DMS 273 (cell line): Measurements from ENCODE around the gene TDP1.
"Not testable (repeated sequence)": the region's sequence is repeated elsewhere in the genome, so short reads cannot be mapped to it uniquely, and the experiment has no call there.

Source experiments
- DNase-seq: peaks from one replicate; lab custom pipeline; 2025; ENCODE audit not compliant: unreplicated experiment; lab: John Stamatoyannopoulos, UW

The TDP1 gene

GRCh38 chr14:89988787-89989186 is 33.1 kb downstream of the TDP1 start:
- DNase-seq = no peak

GRCh38 chr14:89990218-89990617 is 34.5 kb downstream of the TDP1 start:
- DNase-seq = no peak

DNA sequence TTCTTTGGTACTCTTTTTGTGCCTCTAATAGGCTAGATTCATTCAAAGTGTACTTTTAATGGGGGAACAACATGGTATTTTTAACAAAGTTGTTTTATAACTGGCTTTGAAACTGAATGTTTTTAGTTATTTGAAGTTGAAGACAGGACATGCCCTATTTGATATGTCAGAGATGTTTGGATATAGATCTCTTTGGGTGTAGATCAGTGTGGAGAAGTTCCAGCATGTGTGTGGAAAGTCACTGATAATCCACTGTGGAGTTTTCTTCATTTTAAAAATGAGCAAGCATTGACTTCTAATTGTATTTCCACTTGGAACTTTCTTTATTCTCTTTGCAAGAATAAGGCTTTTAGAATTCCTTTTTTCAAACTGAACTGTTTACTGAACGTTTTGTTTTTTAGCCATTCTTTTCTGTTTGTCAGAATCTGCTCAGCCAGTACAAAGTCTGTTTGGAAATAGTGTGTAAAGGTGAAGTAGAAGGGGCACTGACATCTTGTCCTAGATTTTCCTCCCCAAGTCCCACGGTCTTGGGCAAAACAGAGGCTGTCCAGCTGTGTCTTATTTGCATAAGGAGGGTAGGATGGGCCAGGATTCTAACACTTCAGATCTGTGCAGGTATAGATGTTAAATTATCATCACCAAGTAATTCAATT is 35.0 kb downstream of the TDP1 start:
- no peak for DNase-seq

- no peak for DNase-seq
These were observed 36.5 kb downstream of the TDP1 start for GRCh38 chr14:89992273-89992672.

GRCh38 chr14:89996963-89997362 is 41.2 kb downstream of the TDP1 start:
- DNase-seq = no peak

DNA sequence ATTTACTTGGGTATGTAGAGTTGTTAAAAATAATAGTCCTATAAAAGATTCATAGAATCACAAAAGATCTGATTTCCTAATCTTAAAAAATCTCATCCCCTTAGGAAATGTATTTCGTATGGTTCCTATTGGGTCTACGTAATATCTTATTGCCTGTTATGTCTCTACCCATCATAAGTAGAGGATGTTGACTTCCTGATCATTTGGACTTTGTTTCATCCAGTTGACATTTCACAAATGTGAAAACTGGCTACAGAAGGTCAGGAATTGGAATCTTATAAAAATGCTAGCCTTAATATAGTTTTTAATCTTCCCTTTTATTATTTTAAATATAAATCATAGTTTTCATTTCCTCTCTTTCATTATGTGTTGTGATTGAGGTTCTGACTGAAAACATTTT is 45.2 kb downstream of the TDP1 start:
- DNase-seq = no peak

- no peak for DNase-seq
These were observed 48.0 kb downstream of the TDP1 start for GRCh38 chr14:90003526-90004307.

GRCh38 chr14:90005441-90005840 is 49.7 kb downstream of the TDP1 start:
- DNase-seq = no peak

DNA sequence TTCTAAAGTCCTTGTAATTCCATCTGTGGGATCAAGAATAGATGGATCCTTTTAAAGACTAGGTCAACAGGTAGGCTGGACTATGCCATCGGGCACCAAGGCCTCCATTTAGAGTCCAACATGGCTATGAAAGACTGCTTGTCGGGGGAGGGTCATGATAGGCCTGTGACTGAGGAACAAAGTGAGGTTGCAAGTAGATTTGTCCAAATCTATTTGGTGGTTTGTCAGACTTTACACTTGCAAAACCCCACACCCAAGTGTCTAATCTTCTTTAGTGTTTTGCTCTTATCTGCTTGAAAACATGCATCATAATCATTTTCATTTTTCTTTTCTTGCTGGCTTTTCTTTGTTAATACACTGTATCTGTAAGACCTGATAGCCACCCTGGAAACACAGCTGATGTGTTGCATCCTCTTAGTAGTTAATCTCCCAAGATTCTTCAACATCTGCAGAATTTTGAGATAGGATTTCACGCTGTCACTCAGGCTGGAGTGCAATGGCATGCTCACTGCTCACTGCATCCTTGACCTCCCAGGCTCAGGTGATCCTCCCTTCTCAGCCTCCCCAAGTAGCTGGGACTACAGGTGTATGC is 50.3 kb downstream of the TDP1 start:
- no peak for DNase-seq

GRCh38 chr14:90017371-90017770 is 61.6 kb downstream of the TDP1 start:
- DNase-seq = no peak

DNA sequence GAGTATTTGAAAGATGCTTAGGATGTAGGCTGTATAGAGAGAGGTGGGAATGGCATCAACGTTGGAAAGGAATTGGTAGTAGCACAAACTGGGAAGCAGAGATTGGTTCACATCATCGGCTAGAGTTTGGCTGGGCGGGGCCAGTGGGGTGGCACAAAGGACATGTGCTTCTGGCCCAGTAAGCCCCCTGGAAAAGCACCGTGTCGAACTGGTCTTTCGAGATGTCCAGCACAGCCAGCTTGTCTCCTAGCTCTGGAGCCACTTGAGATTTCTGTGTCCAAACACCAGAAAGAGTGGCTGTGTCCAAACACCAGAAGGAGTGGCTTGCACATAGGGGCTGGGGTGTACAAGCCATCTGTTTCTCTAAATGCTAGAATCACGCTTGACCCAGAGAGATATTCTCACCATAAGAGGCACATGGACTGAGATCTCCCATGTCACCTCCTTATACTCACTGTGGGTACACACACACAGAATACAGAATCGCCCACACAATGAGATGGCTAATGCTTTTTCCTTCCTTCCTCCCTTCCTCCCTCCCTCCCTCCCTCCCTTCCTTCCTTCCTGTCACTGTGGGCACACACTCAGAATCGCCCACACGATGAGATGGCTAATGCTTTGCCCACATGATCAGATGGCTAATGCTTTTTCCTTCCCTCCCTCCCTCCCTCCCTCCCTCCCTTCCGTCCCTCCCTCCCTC is 64.2 kb downstream of the TDP1 start:
- no peak for DNase-seq

DNA sequence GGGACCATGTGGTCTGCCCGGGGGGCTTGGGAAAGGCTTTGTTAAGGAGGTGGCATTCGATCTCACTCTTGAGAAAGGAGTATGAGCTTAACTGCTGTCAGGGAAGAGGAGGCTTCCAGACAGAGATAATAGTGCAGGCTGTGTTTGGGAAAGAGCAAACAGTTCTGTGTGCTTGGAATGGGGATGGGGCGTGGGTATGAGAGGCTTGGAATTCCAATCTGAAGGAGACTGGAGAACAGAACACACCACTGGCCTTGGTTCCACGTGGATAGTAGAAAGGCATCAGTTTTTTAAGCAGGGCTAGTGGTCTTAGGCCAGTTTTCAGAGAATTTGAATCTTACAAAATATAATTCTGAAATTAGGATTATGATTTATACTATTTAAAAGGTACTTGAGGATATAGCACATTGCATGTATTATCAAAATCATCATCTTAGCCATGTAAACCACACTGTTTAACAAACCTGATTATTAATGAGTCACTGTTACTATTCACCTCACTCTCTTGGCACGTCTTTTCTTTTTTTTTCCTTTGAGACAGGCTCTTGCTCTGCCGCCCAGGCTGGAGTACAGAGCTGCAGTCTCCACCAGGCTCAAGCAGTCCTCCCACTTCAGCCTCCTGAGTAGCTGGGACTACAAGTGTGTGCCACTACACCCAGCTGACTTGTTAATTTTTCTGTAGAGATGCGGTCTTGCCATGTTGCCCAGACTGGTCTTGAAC is 67.6 kb downstream of the TDP1 start:
- DNase-seq = no peak

- no peak for DNase-seq
These were observed 69.2 kb downstream of the TDP1 start for GRCh38 chr14:90024910-90025309.

- not testable (repeated sequence) for DNase-seq
These were observed 70.9 kb downstream of the TDP1 start for GRCh38 chr14:90026608-90027007.

DNA sequence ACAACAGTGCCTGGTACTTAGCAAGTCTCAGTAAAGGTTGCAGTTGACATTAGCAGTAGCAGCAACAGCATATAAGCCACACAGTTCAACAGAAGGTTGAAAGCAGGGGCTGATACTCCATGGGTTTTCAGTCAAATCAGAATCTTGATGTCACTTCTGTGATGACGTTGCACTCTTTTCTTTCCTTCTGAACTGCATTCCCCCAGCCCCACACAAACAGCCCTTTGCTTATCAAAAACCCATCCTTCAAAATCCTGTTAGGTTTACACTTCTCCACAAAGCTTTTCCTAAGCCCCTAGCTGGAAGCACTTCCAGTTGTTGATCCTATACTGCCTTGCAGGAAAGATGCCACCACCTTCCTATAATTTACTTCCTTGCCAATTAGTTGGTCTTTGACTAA is 72.1 kb downstream of the TDP1 start:
- DNase-seq = no peak

- DNase-seq = no peak
These were observed 78.4 kb downstream of the TDP1 start for GRCh38 chr14:90034156-90034555.

DNA sequence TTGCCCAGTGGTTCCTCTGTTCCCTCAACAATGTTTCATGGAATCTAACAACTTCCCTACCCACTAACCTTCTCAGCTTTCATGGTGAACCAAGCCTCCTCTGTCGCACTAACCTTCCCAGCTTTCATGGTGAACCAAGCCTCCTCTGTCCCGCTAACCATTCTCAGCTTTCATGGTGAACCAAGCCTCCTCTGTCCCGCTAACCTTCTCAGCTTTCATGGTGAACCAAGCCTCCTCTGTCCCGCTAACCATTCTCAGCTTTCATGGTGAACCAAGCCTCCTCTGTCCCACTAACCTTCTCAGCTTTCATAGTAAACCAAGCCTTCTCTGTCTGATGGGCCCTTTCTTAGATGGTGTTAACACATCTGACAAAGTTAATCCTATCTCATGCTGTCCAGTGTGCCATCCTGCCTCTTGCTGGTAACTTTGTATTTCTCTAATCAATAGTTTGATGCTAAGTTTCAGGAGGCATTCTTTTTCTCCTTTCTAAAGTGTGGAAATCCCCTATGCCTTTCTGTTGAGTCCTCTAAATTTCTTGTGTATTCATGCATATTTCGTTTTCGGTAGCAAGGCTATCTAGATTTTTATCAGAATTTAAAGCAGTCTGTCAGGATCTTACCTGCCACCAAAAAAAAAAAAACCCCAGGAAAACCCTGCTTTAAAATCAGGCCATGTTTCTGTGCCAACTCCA is 79.3 kb downstream of the TDP1 start:
- DNase-seq = no peak

DNA sequence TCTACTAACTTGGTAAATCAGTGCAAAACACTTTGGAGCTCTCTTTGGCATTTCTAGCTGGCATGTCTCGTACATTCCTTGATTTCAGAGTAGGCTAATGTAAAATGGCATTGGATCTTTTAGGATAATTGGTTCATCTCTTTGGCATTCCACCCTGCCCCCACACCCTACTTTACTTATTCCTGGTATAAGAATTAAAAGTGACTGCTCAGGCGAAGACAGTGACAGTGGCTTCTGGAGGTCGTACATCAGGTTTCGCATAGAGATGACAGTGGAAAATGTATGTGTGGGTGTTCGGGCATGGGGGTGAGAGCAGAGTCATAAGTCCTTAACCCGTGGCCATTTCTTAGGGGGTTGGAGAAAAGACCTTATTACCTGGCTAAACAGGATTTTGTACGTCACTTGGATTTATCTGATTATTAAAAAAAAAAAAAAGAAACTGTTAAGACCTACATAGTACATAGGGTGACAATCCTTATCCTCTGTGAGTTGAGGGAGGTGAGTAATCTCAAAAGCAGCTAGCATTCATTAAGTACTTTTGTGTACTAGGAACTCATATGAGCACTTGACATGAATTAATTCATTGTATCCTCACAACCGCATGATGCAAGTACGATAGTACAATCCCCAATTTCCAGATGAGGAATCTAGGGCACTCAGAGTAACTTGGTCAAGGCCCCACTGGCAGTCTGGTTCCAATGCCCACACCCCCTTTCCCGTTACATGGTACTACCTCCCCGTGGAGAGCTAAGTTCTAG is 83.7 kb downstream of the TDP1 start:
- no peak for DNase-seq

GRCh38 chr14:90040411-90040810 is 84.7 kb downstream of the TDP1 start:
- peak; percentile 20 for DNase-seq
